Astrocyte (in vitro differentiated cells and primary cell): ENCODE measurements around the gene PACS2. TPM values are rescaled to one million over a fixed set of nuclear protein-coding genes. Genes with fewer than 3 reads are reported as not detected.

Experiments
- DNase-seq: peaks from one replicate; pipeline ENCODE4 v3.0.0-alpha.2; 2010; ENCODE audit warnings: low read depth
- FAIRE-seq: peaks from 2 replicates; lab custom pipeline; 2011; peaks lifted over from hg19 to GRCh38; lab: Jason Lieb, UNC
- H2AFZ ChIP-seq: 2 replicates; pipeline ENCODE4 v1.6.0; 2012; ENCODE audit warnings: low read depth, low read length, inconsistent platforms
- H3K27ac ChIP-seq: 2 replicates; pipeline ENCODE4 v1.5.1; 2011; ENCODE audit warnings: low read depth, low read length, inconsistent platforms
- H3K27me3 ChIP-seq: 2 replicates; pipeline ENCODE4 v1.6.0; 2011; ENCODE audit warnings: low read length, inconsistent platforms; ENCODE audit not compliant: insufficient read depth
- H3K36me3 ChIP-seq: 2 replicates; pipeline ENCODE4 v1.5.1; 2011; ENCODE audit warnings: low read length, inconsistent platforms; ENCODE audit not compliant: insufficient read depth
- H3K4me1 ChIP-seq: 2 replicates; pipeline ENCODE4 v1.5.1; 2011; ENCODE audit warnings: low read length, inconsistent platforms; ENCODE audit not compliant: insufficient read depth
- H3K4me2 ChIP-seq: 2 replicates; pipeline ENCODE4 v1.6.0; 2012; ENCODE audit warnings: low read length, inconsistent platforms
- H3K4me3 ChIP-seq: 2 replicates; pipeline ENCODE4 v1.5.1; 2011; ENCODE audit warnings: low read depth, mild to moderate bottlenecking, low read length, inconsistent platforms; ENCODE audit not compliant: insufficient read depth
- H3K79me2 ChIP-seq: 2 replicates; pipeline ENCODE4 v1.6.0; 2012; ENCODE audit warnings: mild to moderate bottlenecking, low read length, inconsistent platforms; ENCODE audit not compliant: insufficient read depth
- H3K9ac ChIP-seq: 2 replicates; pipeline ENCODE4 v1.6.0; 2012; ENCODE audit warnings: mild to moderate bottlenecking, low read length, inconsistent platforms
- H3K9me3 ChIP-seq: 2 replicates; pipeline ENCODE4 v1.5.1; 2012; ENCODE audit warnings: low read depth, mild to moderate bottlenecking, low read length, inconsistent platforms; ENCODE audit not compliant: insufficient read depth
- H4K20me1 ChIP-seq: 2 replicates; pipeline ENCODE4 v1.6.0; 2012; ENCODE audit warnings: low read length, inconsistent platforms; ENCODE audit not compliant: insufficient read depth
- H3K27ac Mint-ChIP-seq: one replicate; pipeline ENCODE4 v1.8.0; 2021; ENCODE audit warnings: mild to moderate bottlenecking, mixed read lengths; ENCODE audit not compliant: unreplicated experiment
- H3K27me3 Mint-ChIP-seq: one replicate; pipeline ENCODE4 v1.8.0; 2021; ENCODE audit warnings: low read depth, mixed read lengths; ENCODE audit not compliant: unreplicated experiment
- H3K36me3 Mint-ChIP-seq: one replicate; pipeline ENCODE4 v1.8.0; 2021; ENCODE audit warnings: low read depth, mixed read lengths; ENCODE audit not compliant: unreplicated experiment
- H3K4me1 Mint-ChIP-seq: one replicate; pipeline ENCODE4 v1.8.0; 2021; ENCODE audit warnings: low read depth, mixed read lengths; ENCODE audit not compliant: unreplicated experiment
- H3K4me3 Mint-ChIP-seq: one replicate; pipeline ENCODE4 v1.8.0; 2021; ENCODE audit warnings: mild to moderate bottlenecking, moderate library complexity, mixed read lengths; ENCODE audit not compliant: unreplicated experiment
- H3K9me3 Mint-ChIP-seq: one replicate; pipeline ENCODE4 v1.8.0; 2021; ENCODE audit warnings: mild to moderate bottlenecking, mixed read lengths; ENCODE audit not compliant: unreplicated experiment
- EZH2 ChIP-seq: IDR thresholded peaks from 2 replicates; pipeline ENCODE4 v1.6.1; 2012; ENCODE audit warnings: mild to moderate bottlenecking, low read length, inconsistent platforms; ENCODE audit not compliant: insufficient read depth
- total RNA-seq: library from RNA; stranded (reverse); gene quantifications from 2 replicates; pipeline ENCODE4 v1.2.1, GENCODE V29; 2021
- TF ChIP-seq, protein P1 (sequence below): IDR thresholded peaks from 2 replicates; pipeline ENCODE4 v1.5.1; 2011; ENCODE audit warnings: low read depth, mild to moderate bottlenecking, inconsistent platforms, low read length, moderate library complexity; ENCODE audit not compliant: insufficient read depth

Gene PACS2
- total RNA-seq, 1 donor from 2014 or later: 51.0 TPM

DNA sequence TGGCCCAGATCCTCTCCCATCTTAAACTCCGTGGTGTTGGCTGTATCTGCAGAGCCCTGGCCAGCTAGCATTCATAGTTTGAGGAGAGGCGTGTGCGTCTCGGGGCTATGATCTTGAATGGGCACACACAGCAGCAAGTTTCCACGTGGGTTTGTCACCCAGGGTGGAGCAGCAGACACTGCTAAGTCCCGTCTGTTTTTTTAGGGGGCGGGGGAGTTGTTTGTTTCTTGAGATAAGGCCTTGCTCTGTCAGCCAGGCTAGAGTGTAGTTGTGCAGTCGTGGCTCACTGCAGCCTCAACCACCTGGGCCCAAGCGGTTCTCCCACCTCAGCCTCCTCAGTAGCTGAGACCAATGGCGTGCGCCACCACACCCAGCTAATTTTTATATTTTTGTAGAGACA is 63.7 kb downstream of the PACS2 start:
- Histone ChIP-seq H3K9ac (no peak overlapping the region), H3K79me2 (no peaks in the 10 kb centered on the region), H3K4me1 (peaks cover 2% of the 10 kb centered on the region), H3K27ac (no peak overlapping the region), H3K9me3 (no peaks in the 10 kb centered on the region), H3K27me3 (no peaks in the 10 kb centered on the region), H2AFZ (no peak overlapping the region), H4K20me1 (peaks cover 6% of the 10 kb centered on the region), H3K4me2 (no peak overlapping the region), H3K4me3 (no peak overlapping the region), H3K36me3 (no peaks in the 10 kb centered on the region)
- FAIRE-seq (no peak), DNase-seq (no peak)
- no peaks in the 10 kb centered on the region for H3K9me3 Mint-ChIP-seq
- H3K4me1 Mint-ChIP-seq: peaks cover 8% of the 10 kb centered on the region
- H3K27me3 Mint-ChIP-seq: no peaks in the 10 kb centered on the region
- no peak overlapping the region for H3K27ac Mint-ChIP-seq
- TF ChIP-seq, protein P1, sequence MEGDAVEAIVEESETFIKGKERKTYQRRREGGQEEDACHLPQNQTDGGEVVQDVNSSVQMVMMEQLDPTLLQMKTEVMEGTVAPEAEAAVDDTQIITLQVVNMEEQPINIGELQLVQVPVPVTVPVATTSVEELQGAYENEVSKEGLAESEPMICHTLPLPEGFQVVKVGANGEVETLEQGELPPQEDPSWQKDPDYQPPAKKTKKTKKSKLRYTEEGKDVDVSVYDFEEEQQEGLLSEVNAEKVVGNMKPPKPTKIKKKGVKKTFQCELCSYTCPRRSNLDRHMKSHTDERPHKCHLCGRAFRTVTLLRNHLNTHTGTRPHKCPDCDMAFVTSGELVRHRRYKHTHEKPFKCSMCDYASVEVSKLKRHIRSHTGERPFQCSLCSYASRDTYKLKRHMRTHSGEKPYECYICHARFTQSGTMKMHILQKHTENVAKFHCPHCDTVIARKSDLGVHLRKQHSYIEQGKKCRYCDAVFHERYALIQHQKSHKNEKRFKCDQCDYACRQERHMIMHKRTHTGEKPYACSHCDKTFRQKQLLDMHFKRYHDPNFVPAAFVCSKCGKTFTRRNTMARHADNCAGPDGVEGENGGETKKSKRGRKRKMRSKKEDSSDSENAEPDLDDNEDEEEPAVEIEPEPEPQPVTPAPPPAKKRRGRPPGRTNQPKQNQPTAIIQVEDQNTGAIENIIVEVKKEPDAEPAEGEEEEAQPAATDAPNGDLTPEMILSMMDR: no peak
- peaks cover 6% of the 10 kb centered on the region for H3K36me3 Mint-ChIP-seq
- no peak overlapping the region for H3K4me3 Mint-ChIP-seq

DNA sequence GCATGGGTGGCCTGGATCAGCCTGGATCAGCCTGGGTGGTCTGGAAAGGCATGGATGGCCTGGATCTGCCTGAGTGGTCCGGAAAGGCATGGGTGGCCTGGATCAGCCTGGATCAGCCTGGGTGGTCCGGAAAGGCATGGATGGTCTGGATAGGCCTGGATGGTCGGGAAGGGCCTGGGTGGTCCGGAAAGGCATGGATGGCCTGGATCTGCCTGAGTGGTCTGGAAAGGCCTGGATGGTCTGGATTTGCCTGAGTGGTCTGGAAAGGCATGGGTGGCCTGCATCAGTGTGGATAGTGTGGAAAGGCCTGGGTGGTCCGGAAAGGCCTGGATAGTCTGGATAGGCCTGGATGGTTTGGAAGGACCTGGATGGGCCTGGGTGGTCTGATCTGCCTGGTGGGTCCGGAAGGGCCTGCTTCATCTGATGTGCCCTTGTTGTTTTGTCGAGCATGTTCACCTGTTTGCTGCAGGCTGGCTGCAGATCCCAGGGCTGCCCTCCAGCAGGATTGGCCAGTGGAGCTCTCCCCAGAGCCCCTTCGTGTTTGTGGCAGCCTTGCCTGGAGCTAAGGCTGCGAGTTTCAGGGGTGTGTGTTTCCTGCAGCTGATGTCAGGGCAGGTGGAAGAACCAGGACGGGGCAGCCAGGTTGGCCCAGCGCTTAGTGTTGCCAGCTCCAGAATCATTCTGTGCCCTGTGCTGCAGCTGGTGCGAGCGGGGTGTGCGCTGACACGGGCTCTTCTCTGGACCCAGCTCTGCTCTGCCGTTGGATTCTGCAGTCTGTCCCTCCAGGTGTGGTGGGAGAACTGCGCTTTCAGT is 64.5 kb downstream of the PACS2 start:
- Mint-ChIP-seq H3K9me3 (no peaks in the 10 kb centered on the region), H3K27ac (no peak overlapping the region), H3K4me3 (no peak overlapping the region), H3K4me1 (peaks cover 8% of the 10 kb centered on the region), H3K27me3 (no peaks in the 10 kb centered on the region), H3K36me3 (peaks cover 10% of the 10 kb centered on the region)
- Histone ChIP-seq H4K20me1 (peaks cover 6% of the 10 kb centered on the region), H3K27me3 (no peaks in the 10 kb centered on the region), H3K27ac (no peak overlapping the region), H3K79me2 (no peaks in the 10 kb centered on the region), H3K4me1 (peaks cover 2% of the 10 kb centered on the region), H3K36me3 (peaks cover 2% of the 10 kb centered on the region), H3K4me2 (no peak overlapping the region), H3K4me3 (no peak overlapping the region), H3K9me3 (no peaks in the 10 kb centered on the region), H3K9ac (no peak overlapping the region), H2AFZ (no peak overlapping the region)
- FAIRE-seq: no peak
- DNase-seq: no peak
- TF ChIP-seq EZH2: no peak
- TF ChIP-seq, protein P1: no peak

DNA sequence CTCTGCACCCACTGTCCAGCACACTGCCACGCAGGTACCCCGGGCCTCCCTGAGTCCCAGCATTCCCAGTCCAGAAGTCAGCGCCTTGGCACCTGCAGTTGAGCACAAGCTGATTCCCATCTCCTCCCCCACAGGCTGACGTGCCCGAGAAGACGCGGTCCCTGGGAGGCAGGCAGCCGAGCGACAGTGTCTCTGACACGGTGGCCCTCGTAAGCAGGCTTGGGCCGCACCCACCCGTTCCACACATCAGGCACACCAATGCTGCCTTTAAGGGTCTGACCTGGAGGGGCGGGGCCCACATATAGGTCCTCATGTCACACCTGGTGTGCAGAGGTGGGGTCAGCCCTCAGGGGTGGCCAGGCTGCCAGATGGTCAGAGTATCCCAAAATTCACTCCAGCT is 65.4 kb downstream of the PACS2 start:
- Mint-ChIP-seq H3K27ac (no peak overlapping the region), H3K4me1 (peaks cover 8% of the 10 kb centered on the region), H3K9me3 (no peaks in the 10 kb centered on the region), H3K4me3 (no peak overlapping the region), H3K27me3 (no peaks in the 10 kb centered on the region), H3K36me3 (peaks cover 6% of the 10 kb centered on the region)
- H2AFZ ChIP-seq: no peak overlapping the region
- no peaks in the 10 kb centered on the region for H3K9me3 ChIP-seq
- H4K20me1 ChIP-seq: peaks cover 6% of the 10 kb centered on the region
- H3K4me2 ChIP-seq: no peak overlapping the region
- H3K4me1 ChIP-seq: peaks cover 2% of the 10 kb centered on the region
- H3K9ac ChIP-seq: no peak overlapping the region
- no peaks in the 10 kb centered on the region for H3K27me3 ChIP-seq
- H3K27ac ChIP-seq: no peak overlapping the region
- H3K36me3 ChIP-seq: peaks cover 2% of the 10 kb centered on the region
- H3K4me3 ChIP-seq: no peak overlapping the region
- no peak for DNase-seq
- TF ChIP-seq, protein P1: no peak
- no peak for TF ChIP-seq EZH2
- H3K79me2 ChIP-seq: no peaks in the 10 kb centered on the region
- FAIRE-seq: no peak
